DMS153 treated with DMSO at 0.1 percent for 48 hours (cell line): ENCODE measurements around the gene CNGA2.
A peak's percentile ranks its signal among the peaks of the same experiment; 100 is the strongest.

Source experiments
- DNase-seq: peaks from one replicate; lab custom pipeline; 2025; ENCODE audit not compliant: unreplicated experiment; lab: John Stamatoyannopoulos, UW

Gene CNGA2

GRCh38 chrX:151746502-151746901, 12.0 kb downstream of the CNGA2 start:
- DNase-seq, result no peak

DNA sequence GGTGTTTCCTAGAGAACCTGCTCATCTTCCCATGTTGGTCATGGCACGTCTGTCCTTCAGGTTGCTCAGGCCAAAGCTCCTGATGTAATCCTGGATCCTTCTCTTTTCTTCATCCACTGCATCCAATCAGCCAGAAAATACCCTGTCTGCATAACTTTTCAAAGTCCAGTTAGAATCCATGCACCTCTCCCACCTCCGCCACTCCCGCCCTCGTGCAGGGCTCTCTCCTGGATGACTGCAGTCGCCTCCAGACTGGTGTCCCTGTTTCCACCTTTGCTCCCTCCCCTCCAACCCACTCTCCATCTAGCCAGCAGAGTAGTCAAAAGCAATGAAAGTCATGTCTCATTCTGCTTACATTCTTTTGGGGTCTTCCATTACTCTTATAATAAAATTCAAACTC, 16.0 kb downstream of the CNGA2 start:
- no peak for DNase-seq

- no peak for DNase-seq
Observed at GRCh38 chrX:151752847-151753246, 18.3 kb downstream of the CNGA2 start.

- peak; percentile 66 for DNase-seq
Observed at GRCh38 chrX:151753313-151754046, 18.9 kb downstream of the CNGA2 start.

- DNase-seq, result peak; percentile 83
Observed at GRCh38 chrX:151754047-151754429, 19.5 kb downstream of the CNGA2 start.

DNA sequence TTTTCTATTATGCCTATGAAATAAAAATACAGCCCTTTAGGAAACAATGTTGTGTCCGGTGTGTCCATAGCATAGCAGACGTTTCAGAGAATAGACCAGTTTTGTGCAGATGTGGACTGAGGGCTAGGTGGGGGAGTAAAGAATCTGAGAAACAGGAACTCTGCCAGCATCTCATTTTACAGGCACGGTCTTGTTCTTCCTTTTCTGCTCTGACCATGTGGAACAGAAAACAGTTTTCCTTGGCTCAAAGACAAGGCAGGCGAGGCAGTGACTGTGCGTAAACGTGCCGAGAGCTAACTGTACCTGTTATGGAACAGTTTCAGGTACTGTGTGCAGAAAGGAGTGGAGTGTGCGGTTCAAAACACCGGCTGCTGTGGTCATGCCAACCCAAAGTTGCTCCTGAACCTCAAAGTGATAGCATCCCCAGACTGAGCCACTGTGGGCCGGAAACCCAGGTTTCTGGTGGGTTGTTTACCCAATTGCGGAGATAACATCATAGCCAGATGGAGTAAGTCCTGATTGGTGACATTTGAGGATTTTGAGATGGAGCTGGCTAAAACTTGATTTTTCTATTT, 20.2 kb downstream of the CNGA2 start:
- no peak for DNase-seq

- DNase-seq, result no peak
Observed at GRCh38 chrX:151759041-151759708, 24.6 kb downstream of the CNGA2 start.

DNA sequence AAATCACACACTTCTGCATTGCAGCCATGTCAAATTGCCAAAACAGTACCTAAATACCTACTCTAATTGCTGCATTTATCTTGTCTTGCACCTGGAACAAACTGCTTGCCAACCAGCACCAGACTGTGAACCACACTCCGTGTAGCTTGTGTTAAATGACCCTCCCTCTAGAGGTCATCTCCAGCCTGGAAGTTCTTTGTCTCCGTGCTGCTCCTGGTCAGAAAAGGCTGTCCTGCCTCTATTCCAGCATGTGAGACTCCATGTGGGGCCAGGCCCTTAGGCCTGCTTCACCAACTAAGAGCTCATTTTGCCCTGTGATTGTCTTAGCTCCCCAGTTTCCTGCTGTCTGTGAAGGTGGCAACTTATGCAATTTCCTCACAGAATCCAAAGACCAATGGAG, 28.3 kb downstream of the CNGA2 start:
- no peak for DNase-seq

DNA sequence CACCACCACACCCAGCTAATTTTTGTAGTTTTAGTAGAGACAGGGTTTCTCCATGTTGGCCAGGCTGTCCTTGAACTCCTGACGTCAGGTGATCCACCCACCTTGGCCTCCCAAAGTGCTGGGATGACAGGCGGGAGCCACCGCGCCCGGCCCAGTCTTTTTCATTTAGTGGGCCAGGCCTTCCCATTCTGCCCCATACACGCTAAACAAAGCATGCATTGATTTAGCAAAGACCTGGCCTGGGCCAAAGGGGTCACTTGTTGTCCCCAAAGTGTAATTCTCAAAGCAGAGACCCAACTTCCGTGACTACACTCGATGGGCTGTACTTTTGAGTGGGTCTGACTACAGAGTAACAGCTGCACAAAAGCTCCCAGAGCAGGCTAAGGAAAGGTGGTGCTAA, 29.2 kb downstream of the CNGA2 start:
- no peak for DNase-seq

GRCh38 chrX:151765026-151765425, 30.5 kb downstream of the CNGA2 start:
- DNase-seq, result no peak

DNA sequence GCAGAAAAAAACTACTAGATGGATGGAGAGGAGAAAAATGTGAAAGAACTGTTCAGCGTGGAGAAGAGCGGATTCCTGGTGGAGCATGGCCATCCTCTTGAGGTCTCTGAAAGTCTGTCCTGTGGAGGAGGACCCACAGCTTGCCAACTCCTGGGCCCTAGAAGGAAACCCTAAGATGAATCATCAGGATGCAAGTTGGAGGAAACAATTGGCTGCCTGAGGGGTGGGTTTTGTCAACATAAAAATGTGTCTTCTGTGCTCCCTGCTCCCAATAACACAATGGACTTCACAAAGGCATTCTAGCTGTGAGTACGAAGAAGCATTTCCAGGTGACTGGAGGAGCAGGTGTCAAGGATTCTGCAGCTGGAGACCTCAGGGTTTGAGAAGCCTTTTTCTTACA, 37.2 kb downstream of the CNGA2 start:
- no peak for DNase-seq

DNA sequence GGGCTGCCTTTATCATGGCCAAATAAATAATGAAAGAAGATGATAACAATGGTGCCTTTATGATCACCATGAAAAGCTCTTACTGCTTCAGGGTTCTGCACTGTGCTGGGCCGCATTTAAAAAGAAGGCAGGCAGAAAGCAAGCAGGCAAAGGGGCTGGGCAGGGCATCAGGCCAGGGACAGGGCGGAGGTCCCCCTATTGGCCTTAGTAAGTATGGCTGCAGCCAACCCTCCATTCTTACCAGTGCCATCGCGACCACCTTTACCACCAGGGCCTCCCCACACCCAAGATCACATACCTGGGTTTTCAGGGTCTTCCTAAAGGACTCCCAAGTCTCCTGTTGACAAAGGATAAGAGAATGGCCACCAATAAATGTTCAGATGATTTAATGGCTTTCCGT, 38.9 kb downstream of the CNGA2 start:
- DNase-seq, result no peak

DNA sequence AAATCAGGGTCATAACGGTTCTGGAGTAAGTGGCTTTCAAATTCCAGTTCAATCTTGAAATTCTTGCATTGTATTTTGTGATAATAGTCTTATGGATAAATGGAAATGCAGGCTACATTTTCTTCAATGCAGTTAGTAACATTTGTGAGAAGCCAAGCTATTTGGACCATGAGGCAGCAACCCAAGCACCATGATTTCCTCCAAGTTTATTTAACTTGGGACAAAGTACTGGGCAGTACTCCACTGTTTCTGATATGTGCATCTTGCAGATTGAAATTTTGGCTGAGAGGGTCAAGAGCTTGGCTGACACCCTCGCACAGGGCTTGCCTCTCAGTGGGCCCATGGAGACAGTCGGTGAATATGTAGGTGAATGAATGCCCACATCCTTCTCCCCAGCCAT, 39.9 kb downstream of the CNGA2 start:
- no peak for DNase-seq

DNA sequence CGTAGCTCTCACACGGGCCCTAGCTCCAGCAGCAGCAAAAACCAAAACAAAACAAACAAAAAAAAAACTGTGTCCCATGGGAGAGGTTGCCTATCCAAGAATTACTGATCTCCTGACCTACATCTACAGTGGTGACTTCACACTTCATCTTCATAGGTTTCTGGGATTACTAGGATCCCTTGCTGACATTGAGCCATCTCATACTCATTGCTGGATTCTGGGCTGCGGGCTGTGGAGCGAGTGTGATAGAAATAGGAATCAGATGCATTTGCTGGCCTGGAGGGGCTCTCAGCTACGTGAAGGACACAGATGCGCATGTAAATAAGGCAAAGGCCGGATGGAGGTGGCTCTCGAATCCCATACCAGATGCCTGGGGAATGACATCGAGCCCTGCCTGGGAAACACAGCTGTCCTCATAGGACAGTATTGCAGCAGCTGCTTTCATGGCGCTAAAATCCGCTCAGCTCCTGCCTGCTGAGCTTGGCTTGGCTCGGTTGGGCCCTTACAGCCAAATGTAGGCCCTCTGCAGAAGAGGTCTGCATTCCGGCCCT, 41.7 kb downstream of the CNGA2 start:
- no peak for DNase-seq

DNA sequence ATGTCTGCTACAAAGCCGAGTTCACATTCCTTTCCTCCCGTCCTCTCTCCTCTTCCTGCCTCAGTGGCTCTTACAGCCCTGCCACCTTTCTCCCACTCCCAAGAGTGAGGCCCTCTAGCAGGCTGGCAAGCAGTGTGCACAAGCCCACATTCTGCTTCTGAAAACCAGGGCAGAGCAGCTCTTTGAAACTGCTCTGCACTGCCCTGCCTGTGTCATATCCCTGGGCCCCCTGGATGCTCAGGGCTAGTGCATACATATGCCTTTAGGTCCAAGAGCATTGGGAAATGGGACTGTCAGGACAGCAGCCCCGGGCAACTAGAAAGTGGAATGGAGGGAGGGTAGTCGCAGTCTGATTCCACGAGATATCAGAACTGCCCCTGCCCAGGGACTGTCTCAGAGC, 42.4 kb downstream of the CNGA2 start:
- no peak for DNase-seq

DNA sequence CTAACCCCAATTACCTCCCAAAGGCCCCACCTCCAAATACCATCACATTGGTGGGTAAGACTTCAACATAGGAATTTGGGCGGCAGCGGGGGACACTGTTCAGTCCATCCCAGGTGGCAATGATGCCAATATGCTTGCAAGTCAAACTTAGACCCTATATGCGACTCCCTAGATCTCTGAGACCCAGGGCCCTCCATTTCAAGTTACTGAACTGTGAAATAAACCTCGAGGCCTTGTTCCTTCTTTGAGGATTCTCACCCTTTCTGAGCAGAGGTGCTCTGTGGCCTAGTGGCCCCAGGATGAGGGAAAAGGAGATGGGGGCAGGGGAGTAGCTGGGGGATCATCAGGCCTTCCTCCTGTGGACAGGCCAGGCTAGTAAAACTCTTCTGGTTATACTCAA, 44.7 kb downstream of the CNGA2 start:
- no peak for DNase-seq

- no peak for DNase-seq
Observed at GRCh38 chrX:151780621-151781020, 46.1 kb downstream of the CNGA2 start.

DNA sequence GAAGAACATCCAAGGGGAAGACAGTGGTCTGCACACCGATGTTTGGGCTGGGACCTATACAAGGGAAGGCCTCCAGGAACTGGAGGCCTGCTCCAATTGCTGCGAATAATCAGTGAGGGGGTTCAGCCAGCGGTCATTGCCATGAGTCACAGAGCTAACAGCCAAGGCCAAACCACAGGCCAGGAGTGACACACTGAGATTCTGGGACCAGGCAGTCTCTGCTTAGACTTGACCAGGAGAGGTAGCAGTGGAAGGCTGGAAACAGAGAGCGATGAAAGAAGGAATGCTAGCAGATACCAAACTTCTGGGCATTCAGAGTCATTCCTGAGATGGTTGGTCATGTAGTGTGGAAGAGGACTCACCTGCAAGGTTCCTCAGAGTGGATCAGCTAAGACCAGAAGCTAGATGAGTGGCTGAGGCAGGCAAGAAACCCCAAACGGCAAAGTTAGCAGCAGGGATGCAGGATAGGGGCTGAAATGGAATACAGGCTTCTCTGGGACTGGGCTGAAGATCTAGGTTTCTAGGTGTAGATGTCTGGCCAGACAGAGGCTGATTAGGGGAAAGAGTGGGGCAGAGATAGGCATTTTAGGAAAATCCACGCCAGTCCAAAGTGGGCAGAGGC, 54.7 kb downstream of the CNGA2 start:
- DNase-seq, result no peak

- DNase-seq, result no peak
Observed at GRCh38 chrX:151790481-151791160, 56.1 kb downstream of the CNGA2 start.

DNA sequence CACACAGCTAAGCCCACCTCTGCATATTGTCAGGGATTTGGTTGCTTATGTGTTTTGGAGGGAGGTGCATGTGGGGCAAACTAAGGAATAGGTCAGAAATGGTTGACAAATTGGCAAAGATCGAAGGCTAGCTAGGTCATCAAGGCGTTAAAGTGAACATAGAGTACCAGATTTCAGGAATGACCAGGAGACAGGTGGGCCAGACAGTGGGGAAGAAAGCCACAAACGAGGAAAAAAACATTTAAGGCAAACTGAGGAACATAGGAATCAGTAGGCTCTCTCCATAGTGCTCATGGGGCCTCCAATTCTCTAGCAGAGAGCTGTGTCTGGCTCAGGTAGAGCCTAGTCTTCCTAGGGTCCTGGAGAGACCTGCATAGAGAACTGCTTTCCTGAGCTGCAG, 57.4 kb downstream of the CNGA2 start:
- DNase-seq, result no peak

DNA sequence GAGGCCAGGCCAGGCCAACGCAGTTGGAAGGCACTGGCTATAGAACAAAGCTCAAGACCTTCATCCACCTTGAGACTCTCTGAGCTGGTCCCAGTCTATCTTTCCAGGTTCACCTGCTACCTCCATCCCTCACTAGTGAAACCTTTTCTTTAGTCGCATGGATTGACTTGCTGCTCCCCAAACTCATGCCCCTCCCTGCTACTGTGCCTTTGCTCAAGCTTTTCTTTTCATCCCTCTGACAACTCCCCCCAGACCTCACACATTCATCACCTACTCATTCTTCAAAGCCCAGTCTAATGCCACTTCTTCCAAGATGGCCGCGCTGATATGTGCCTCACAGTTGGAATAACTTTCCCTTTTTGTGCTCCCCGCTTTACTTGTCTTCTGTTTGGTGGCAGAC, 58.0 kb downstream of the CNGA2 start:
- DNase-seq, result no peak
